Measurements from ENCODE around the gene CHRNB1.

DNA sequence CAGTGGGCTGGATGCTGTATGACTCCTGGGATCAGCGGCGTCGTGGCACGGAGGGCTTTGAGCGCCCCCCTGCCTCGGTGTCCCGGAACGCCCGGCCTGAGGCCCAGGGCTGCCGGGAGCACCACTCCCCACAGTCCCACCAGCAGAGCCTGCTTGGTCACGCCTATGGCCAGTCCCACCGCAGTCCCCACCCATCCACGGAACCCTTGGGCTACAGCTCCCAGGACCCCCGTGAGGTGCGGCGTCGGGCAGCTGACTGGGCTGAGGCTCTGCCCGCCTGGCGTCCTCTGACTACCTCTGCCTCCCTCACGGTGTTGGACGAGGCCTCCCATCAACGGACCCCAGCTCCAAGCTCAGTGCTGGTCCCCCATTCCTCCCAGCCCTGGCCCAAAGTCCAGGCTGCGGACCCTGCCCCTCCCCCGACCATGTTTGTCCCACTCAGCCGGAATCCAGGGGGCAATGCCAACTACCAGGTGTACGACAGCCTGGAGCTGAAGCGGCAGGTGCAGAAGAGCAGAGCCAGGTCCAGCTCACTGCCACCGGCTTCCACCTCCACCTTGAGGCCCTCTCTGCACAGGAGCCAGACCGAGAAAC is 17.9 kb upstream of the CHRNB1 start:
- TF ChIP-seq EZH2 (IDR thresholded peaks at IDR 0.05; ENCODE audit: borderline replicate concordance, insufficient read depth, low read length, poor library complexity, severe bottlenecking) (no peak), POLR2AphosphoS5 (IDR thresholded peaks at IDR 0.05) (no peak), RAD21 (conservative IDR thresholded peaks at IDR 0.05) (no peak), EP300 (conservative IDR thresholded peaks at IDR 0.05; ENCODE audit: poor library complexity, severe bottlenecking) (no peak)
- TF ChIP-seq, protein P1, sequence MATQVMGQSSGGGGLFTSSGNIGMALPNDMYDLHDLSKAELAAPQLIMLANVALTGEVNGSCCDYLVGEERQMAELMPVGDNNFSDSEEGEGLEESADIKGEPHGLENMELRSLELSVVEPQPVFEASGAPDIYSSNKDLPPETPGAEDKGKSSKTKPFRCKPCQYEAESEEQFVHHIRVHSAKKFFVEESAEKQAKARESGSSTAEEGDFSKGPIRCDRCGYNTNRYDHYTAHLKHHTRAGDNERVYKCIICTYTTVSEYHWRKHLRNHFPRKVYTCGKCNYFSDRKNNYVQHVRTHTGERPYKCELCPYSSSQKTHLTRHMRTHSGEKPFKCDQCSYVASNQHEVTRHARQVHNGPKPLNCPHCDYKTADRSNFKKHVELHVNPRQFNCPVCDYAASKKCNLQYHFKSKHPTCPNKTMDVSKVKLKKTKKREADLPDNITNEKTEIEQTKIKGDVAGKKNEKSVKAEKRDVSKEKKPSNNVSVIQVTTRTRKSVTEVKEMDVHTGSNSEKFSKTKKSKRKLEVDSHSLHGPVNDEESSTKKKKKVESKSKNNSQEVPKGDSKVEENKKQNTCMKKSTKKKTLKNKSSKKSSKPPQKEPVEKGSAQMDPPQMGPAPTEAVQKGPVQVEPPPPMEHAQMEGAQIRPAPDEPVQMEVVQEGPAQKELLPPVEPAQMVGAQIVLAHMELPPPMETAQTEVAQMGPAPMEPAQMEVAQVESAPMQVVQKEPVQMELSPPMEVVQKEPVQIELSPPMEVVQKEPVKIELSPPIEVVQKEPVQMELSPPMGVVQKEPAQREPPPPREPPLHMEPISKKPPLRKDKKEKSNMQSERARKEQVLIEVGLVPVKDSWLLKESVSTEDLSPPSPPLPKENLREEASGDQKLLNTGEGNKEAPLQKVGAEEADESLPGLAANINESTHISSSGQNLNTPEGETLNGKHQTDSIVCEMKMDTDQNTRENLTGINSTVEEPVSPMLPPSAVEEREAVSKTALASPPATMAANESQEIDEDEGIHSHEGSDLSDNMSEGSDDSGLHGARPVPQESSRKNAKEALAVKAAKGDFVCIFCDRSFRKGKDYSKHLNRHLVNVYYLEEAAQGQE (IDR thresholded peaks at IDR 0.05; ENCODE audit: borderline replicate concordance), result no peak
- TF ChIP-seq, protein P2, sequence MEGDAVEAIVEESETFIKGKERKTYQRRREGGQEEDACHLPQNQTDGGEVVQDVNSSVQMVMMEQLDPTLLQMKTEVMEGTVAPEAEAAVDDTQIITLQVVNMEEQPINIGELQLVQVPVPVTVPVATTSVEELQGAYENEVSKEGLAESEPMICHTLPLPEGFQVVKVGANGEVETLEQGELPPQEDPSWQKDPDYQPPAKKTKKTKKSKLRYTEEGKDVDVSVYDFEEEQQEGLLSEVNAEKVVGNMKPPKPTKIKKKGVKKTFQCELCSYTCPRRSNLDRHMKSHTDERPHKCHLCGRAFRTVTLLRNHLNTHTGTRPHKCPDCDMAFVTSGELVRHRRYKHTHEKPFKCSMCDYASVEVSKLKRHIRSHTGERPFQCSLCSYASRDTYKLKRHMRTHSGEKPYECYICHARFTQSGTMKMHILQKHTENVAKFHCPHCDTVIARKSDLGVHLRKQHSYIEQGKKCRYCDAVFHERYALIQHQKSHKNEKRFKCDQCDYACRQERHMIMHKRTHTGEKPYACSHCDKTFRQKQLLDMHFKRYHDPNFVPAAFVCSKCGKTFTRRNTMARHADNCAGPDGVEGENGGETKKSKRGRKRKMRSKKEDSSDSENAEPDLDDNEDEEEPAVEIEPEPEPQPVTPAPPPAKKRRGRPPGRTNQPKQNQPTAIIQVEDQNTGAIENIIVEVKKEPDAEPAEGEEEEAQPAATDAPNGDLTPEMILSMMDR (IDR thresholded peaks at IDR 0.05; ENCODE audit: poor library complexity, severe bottlenecking), result no peak
